Vagina (tissue), 2 donors: ENCODE results near the gene TUBA1A. TPM values are rescaled to one million over a fixed set of nuclear protein-coding genes. Genes with fewer than 3 reads are reported as not detected.
"Not testable (repeated sequence)": the region's sequence is repeated elsewhere in the genome, so short reads cannot be mapped to it uniquely, and the experiment has no call there.

Source experiments
- DNase-seq, 2 donors: peaks; one replicate each; pipeline ENCODE4 v3.0.0-alpha.2; 2017; ENCODE audit errors: extremely low spot score in 2 of 2
- H3K27ac ChIP-seq: fragments of 200-600 bp; sonication (generic); one replicate; pipeline ENCODE4 v1.5.1; 2019
- H3K27me3 ChIP-seq: fragments of 200-600 bp; sonication (generic); one replicate; pipeline ENCODE4 v1.5.1; 2019
- H3K36me3 ChIP-seq, 2 donors: fragments of 200-600 bp; sonication (generic); one replicate each; pipeline ENCODE4 v1.5.1; 2017 to 2019
- H3K4me1 ChIP-seq: fragments of 200-600 bp; sonication (generic); one replicate; pipeline ENCODE4 v1.5.1; 2019
- H3K4me3 ChIP-seq, 2 donors: fragments of 200-600 bp; sonication (generic); 1 replicate in 1 of 2; 2 replicates in 1 of 2; pipeline ENCODE4 v1.5.1; 2016 to 2019
- H3K9me3 ChIP-seq: fragments of 200-600 bp; sonication (generic); one replicate; pipeline ENCODE4 v1.5.1; 2019
- POLR2A ChIP-seq, 2 donors: fragments of 450-650 bp; IDR thresholded peaks; one replicate each; pipeline ENCODE4 v1.6.1; 2017; ENCODE audit warnings: antibody characterized with exemption in 2 of 2, mild to moderate bottlenecking in 2 of 2, moderate library complexity in 2 of 2
- POLR2AphosphoS5 ChIP-seq, 2 donors: sonication (generic); formaldehyde crosslinking; IDR thresholded peaks; one replicate each; pipeline ENCODE4 v1.9.0; 2017; ENCODE audit warnings: antibody characterized with exemption in 2 of 2, mild to moderate bottlenecking in 2 of 2, low read depth in 1 of 2; ENCODE audit not compliant: insufficient read depth in 1 of 2
- intact Hi-C: fragments of 100-400 bp; cut with DNase I; formaldehyde crosslinking; loops from one replicate; pipeline ENCODE4 v1.15.1; 2023
- total RNA-seq: library from RNA; depleted of rRNA; stranded (reverse); fragments of >200 nt; gene quantifications from one replicate; pipeline ENCODE4 v1.2.3, GENCODE V29; 2016
- TF ChIP-seq, protein P1 (sequence below), 3 experiments: fragments of 450-650 bp in 2 of 3; fragments of 200-600 bp in 1 of 3; sonication (generic) in 1 of 3; IDR thresholded peaks; one replicate each; pipeline ENCODE4 v1.5.1; 2017 to 2019; ENCODE audit warnings: antibody characterized with exemption in 3 of 3, mild to moderate bottlenecking in 2 of 3, moderate library complexity in 2 of 3

TUBA1A gene
- total RNA-seq, 1 donor from 2014 or later, result 236 TPM

- Histone ChIP-seq H3K4me1 (no peaks in the 10 kb centered on the region), H3K36me3 (no peaks in the 10 kb centered on the region), H3K27me3 (no peaks in the 10 kb centered on the region), H3K27ac (no peak overlapping the region), H3K9me3 (no peaks in the 10 kb centered on the region), H3K4me3 (no peak overlapping the region)
- DNase-seq, result no peak
- TF ChIP-seq POLR2AphosphoS5 (IDR thresholded peaks at IDR 0.05; ENCODE audit: insufficient read depth in 1 of 2, low read depth in 1 of 2) (no peak), POLR2A (IDR thresholded peaks at IDR 0.05) (no peak)
- TF ChIP-seq, protein P1, sequence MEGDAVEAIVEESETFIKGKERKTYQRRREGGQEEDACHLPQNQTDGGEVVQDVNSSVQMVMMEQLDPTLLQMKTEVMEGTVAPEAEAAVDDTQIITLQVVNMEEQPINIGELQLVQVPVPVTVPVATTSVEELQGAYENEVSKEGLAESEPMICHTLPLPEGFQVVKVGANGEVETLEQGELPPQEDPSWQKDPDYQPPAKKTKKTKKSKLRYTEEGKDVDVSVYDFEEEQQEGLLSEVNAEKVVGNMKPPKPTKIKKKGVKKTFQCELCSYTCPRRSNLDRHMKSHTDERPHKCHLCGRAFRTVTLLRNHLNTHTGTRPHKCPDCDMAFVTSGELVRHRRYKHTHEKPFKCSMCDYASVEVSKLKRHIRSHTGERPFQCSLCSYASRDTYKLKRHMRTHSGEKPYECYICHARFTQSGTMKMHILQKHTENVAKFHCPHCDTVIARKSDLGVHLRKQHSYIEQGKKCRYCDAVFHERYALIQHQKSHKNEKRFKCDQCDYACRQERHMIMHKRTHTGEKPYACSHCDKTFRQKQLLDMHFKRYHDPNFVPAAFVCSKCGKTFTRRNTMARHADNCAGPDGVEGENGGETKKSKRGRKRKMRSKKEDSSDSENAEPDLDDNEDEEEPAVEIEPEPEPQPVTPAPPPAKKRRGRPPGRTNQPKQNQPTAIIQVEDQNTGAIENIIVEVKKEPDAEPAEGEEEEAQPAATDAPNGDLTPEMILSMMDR (IDR thresholded peaks at IDR 0.05), result no peak
- intact Hi-C loops, result no loop called here
Measured at GRCh38 chr12:49170924-49171323, 18.0 kb downstream of the TUBA1A start.

DNA sequence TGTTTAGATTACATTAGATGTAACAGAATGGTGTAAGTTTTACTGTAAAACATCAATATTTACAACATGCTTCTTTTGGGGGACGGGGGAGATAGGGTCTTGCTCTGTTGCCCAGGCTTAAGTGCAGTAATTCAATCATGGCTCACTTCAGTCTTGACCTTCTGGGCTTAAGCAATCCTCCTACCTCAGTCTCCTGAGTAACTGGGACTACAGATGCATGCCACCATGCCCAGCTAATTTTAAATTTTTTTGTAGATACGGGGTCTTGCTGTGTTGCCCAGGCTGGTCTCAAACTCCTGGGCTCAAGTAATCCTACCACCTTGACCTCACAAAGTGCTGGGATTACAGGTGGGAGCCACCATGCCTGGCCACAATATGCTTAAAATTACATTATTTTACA, 23.8 kb downstream of the TUBA1A start:
- no peak for DNase-seq
- Histone ChIP-seq H3K36me3 (no peaks in the 10 kb centered on the region), H3K9me3 (no peaks in the 10 kb centered on the region), H3K4me1 (no peaks in the 10 kb centered on the region), H3K27me3 (no peaks in the 10 kb centered on the region), H3K4me3 (no peak overlapping the region), H3K27ac (no peak overlapping the region)
- intact Hi-C loops, result no loop called here
- no peak for TF ChIP-seq POLR2AphosphoS5 (IDR thresholded peaks at IDR 0.05; ENCODE audit: insufficient read depth in 1 of 2, low read depth in 1 of 2)
- no peak for TF ChIP-seq POLR2A (IDR thresholded peaks at IDR 0.05)
- TF ChIP-seq, protein P1 (IDR thresholded peaks at IDR 0.05), result no peak

- H3K27me3 ChIP-seq, H3K4me3 ChIP-seq, H3K4me1 ChIP-seq, intact Hi-C loops, DNase-seq, H3K9me3 ChIP-seq, H3K27ac ChIP-seq, H3K36me3 ChIP-seq: not testable (repeated sequence)
Measured at GRCh38 chr12:49161901-49162300, 27.0 kb downstream of the TUBA1A start.

- no peak for DNase-seq
- Histone ChIP-seq H3K36me3 (no peaks in the 10 kb centered on the region), H3K9me3 (no peaks in the 10 kb centered on the region), H3K4me1 (no peaks in the 10 kb centered on the region), H3K4me3 (no peak overlapping the region), H3K27ac (no peak overlapping the region), H3K27me3 (no peaks in the 10 kb centered on the region)
- intact Hi-C loops, result no loop called here
- no peak for TF ChIP-seq POLR2AphosphoS5 (IDR thresholded peaks at IDR 0.05; ENCODE audit: insufficient read depth in 1 of 2, low read depth in 1 of 2)
- TF ChIP-seq, protein P1 (IDR thresholded peaks at IDR 0.05), result no peak
- TF ChIP-seq POLR2A (IDR thresholded peaks at IDR 0.05), result no peak
Measured at GRCh38 chr12:49161092-49161795, 27.6 kb downstream of the TUBA1A start.

DNA sequence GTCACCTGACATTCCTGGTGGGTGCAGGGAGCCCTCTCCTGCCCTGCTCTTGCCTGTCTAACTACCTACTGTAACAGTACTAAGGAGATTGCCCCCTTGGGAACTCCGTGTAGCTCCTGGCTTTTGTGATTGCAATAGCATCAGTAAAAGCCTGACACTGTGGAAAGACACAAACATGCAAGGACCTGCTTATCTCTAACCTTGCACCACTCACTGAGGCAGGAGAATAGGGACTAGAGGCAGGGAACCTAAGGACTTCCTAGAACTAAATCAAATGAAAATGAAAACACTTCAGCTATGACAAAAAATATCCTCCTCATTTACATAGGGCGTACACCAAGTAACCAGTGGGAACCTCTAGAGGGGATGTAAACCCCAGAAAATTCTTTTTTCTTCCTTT, 28.5 kb downstream of the TUBA1A start:
- TF ChIP-seq, protein P1 (IDR thresholded peaks at IDR 0.05), result no peak
- TF ChIP-seq POLR2AphosphoS5 (IDR thresholded peaks at IDR 0.05; ENCODE audit: insufficient read depth in 1 of 2, low read depth in 1 of 2), result no peak
- no peak for TF ChIP-seq POLR2A (IDR thresholded peaks at IDR 0.05)
- intact Hi-C loops, result no loop called here

More for the DNA sequence above, 28.5 kb downstream of the TUBA1A start:
- DNase-seq, result no peak
- Histone ChIP-seq H3K4me3 (no peak overlapping the region), H3K27ac (no peak overlapping the region), H3K9me3 (no peaks in the 10 kb centered on the region), H3K36me3 (no peaks in the 10 kb centered on the region), H3K4me1 (no peaks in the 10 kb centered on the region), H3K27me3 (no peaks in the 10 kb centered on the region)
